NK-92 (cell line): ENCODE data around the gene RHOU.

Source experiments
- DNase-seq: peaks from one replicate; lab custom pipeline; 2025; ENCODE audit not compliant: unreplicated experiment; lab: John Stamatoyannopoulos, UW

Gene RHOU

DNA sequence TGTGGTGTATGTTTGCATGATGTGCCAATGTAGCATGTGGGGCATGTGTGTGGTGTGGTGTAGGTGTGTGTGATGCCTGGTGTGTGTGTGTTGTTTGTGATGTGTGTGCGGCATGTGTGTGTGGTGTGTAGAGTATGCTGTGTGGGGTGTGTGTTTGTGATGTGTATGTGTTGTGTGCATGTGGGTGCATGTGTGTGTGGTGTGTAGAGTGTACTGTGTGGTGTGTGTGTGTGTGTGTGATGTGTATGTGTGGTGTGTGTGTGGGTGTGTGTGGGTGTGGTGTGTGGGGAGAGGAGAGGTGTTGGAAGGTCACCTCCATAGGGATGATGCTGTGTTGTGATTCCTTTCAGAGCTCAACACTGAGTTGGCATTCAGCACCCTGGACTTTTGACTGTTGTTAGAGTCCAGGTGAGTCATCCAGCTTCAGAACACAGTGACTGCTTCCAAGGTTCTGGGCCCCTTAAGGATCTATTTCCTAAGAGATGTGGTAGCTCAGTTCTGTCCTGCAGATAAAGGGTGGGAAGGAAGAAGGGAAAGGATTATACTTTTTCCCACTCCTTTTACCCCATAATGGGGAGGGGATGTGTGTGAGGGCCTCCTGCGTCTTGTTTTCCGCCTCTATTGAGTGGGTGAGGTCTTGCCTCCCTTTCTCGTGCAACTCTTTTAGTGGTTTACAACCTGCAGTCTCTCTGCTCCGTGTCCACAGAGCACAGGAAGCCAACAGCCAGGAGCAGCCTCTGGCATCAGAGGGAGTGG lies 47.6 kb downstream of the RHOU start:
- DNase-seq: no peak

- no peak for DNase-seq
Observed at GRCh38 chr1:228783418-228784040, 48.2 kb downstream of the RHOU start.

GRCh38 chr1:228784181-228784580 lies 48.9 kb downstream of the RHOU start:
- no peak for DNase-seq

DNA sequence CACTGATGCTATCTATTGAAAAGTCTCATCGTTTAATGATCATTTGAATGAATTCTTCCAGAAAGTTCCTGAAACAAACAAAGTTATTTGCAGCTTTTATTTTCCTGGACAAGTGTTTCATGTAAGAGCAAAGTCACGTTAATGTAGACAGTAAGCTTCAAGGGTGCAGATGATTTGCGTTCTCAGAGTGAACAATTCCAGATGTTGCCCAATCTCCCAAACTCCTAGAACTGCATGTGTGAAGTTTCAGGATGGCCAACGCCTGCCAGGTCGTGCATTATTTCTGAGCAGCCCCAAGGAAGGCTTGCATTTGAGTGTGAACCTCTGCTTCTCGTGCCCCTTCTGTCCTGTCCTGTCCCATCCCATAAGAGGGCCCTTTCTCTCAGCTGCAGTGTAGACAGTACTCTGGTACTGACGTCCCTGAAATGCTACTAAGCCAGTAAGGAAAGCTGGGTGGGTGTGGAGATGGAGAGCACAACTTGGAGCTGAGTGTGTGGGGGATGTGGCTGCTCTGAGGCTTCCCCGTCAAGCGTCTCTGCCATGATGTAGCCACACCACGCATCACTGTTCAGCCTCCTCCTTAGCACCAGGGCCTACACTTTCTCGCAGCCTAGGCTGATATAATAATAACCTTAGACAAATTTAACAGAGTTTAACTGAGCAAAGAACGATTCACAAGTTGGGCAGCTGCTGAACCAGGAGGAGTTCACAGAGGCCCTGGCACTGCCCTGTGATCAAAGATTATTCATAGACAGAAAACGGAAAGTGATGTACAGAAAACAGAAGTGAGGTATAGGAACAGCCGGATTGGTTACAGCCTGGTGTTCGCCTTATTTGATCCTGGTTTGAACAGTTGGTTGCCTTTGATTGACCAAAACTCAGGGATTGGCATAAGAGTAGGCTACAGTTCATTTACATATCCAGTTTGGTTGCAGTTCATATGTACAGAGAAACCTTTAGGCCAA lies 50.4 kb downstream of the RHOU start:
- DNase-seq: no peak

DNA sequence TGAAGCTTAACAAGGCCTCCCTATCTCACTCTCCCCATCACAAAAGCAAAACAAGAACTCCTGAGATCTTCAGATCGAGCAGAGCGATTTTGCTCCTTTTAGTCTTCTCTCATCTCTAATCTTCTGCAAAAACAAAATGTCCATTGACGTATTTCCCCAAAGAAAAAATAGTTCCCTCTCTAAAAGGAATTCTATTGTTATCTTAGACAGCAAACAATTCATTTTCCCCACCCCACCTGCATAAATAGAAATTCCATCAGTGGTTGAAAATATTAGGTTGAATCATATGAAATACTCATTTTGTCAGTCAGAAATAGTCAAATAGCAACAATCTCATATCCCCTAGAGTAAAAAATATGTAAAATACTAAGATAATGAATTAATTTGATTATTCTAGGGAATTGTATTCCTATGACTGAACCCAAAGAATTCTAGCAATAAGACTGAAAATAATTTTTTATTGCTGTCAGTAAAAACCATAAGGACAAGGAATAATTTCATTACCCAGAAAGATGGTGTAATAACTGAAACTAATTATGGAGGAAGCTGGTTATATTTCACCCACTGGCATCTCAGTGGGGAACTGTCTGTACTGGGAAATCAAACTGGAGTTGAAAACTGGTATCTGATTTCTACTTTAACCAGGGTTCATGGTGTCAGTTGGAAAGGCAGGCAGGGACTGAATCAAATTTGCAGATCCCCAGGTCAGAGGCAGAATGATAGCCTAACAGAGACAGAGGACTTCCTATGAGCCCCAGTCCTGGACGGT lies 51.3 kb downstream of the RHOU start:
- DNase-seq: no peak

GRCh38 chr1:228791791-228792190 lies 56.5 kb downstream of the RHOU start:
- DNase-seq: no peak

- no peak for DNase-seq
Observed at GRCh38 chr1:228792601-228793000, 57.3 kb downstream of the RHOU start.

GRCh38 chr1:228793032-228793431 lies 57.8 kb downstream of the RHOU start:
- DNase-seq: no peak

GRCh38 chr1:228794173-228794572 lies 58.9 kb downstream of the RHOU start:
- DNase-seq: no peak

GRCh38 chr1:228794810-228795209 lies 59.5 kb downstream of the RHOU start:
- DNase-seq: no peak

GRCh38 chr1:228795596-228795995 lies 60.3 kb downstream of the RHOU start:
- no peak for DNase-seq
